HFFc6 (cell line): ENCODE data around the gene TDRD1. TPM values are rescaled to one million over a fixed set of nuclear protein-coding genes. Genes with fewer than 3 reads are reported as not detected.

Source experiments
- DNase-seq: peaks from one replicate; pipeline ENCODE4 v3.0.0-alpha.2; 2018
- H3K27ac Mint-ChIP-seq: 2 replicates; pipeline ENCODE4 v1.8.0; 2020; ENCODE audit warnings: mild to moderate bottlenecking, mixed read lengths
- H3K27me3 Mint-ChIP-seq: 2 replicates; pipeline ENCODE4 v1.8.0; 2021; ENCODE audit warnings: mild to moderate bottlenecking, moderate library complexity, mixed read lengths; ENCODE audit not compliant: insufficient read depth
- H3K36me3 Mint-ChIP-seq: 2 replicates; pipeline ENCODE4 v1.8.0; 2021; ENCODE audit warnings: low read depth, mixed read lengths
- H3K4me1 Mint-ChIP-seq: 2 replicates; pipeline ENCODE4 v1.8.0; 2020; ENCODE audit warnings: low read depth, mixed read lengths
- H3K4me3 Mint-ChIP-seq: 2 replicates; pipeline ENCODE4 v1.8.0; 2020; ENCODE audit warnings: mild to moderate bottlenecking, moderate library complexity, mixed read lengths
- H3K9me3 Mint-ChIP-seq: 2 replicates; pipeline ENCODE4 v1.8.0; 2020; ENCODE audit warnings: mild to moderate bottlenecking, mixed read lengths
- CTCF ChIP-seq: fragments of 200-600 bp; sonication (generic); IDR thresholded peaks from 2 replicates; pipeline ENCODE4 v1.5.0; 2021; ENCODE audit warnings: antibody characterized with exemption, mild to moderate bottlenecking
- total RNA-seq, 6 experiments: library from RNA; stranded (reverse); fragmentation: NEBNext Ultra II Directional; extraction: Animal tissue kit (Norgen Biotek cat#: 25700); gene quantifications; 2 replicates in 1 of 6; 3 replicates in 5 of 6; pipeline ENCODE4 v1.2.3, GENCODE V29; 2021

TDRD1 gene
- total RNA-seq, 6 experiments from 2014 or later = not detected

- Mint-ChIP-seq H3K36me3 (no peaks in the 10 kb centered on the region), H3K4me3 (no peak overlapping the region), H3K4me1 (peaks cover 23% of the 10 kb centered on the region), H3K9me3 (no peaks in the 10 kb centered on the region), H3K27ac (no peak overlapping the region), H3K27me3 (peaks cover 6% of the 10 kb centered on the region)
- TF ChIP-seq CTCF = no peak
- DNase-seq = no peak
These were observed 93.5 kb downstream of the TDRD1 start for GRCh38 chr10:114272696-114273095.

GRCh38 chr10:114273910-114274309, 94.8 kb downstream of the TDRD1 start:
- H3K4me3 Mint-ChIP-seq = no peak overlapping the region
- no peaks in the 10 kb centered on the region for H3K9me3 Mint-ChIP-seq
- peaks cover 8% of the 10 kb centered on the region for H3K27me3 Mint-ChIP-seq
- peaks cover 23% of the 10 kb centered on the region for H3K4me1 Mint-ChIP-seq
- H3K36me3 Mint-ChIP-seq = no peaks in the 10 kb centered on the region
- DNase-seq = no peak
- TF ChIP-seq CTCF = no peak
- H3K27ac Mint-ChIP-seq = no peak overlapping the region

- H3K27me3 Mint-ChIP-seq = peaks cover 12% of the 10 kb centered on the region
- H3K36me3 Mint-ChIP-seq = no peaks in the 10 kb centered on the region
- H3K4me1 Mint-ChIP-seq = peaks cover 23% of the 10 kb centered on the region
- H3K4me3 Mint-ChIP-seq = no peak overlapping the region
- H3K27ac Mint-ChIP-seq = no peak overlapping the region
- TF ChIP-seq CTCF = no peak
- no peaks in the 10 kb centered on the region for H3K9me3 Mint-ChIP-seq
- no peak for DNase-seq
These were observed 95.7 kb downstream of the TDRD1 start for GRCh38 chr10:114274616-114275453.

GRCh38 chr10:114276066-114276465, 96.9 kb downstream of the TDRD1 start:
- Mint-ChIP-seq H3K4me1 (peaks cover 17% of the 10 kb centered on the region), H3K4me3 (no peak overlapping the region), H3K36me3 (no peaks in the 10 kb centered on the region), H3K9me3 (no peaks in the 10 kb centered on the region), H3K27ac (no peak overlapping the region), H3K27me3 (peaks cover 19% of the 10 kb centered on the region)
- DNase-seq = no peak
- TF ChIP-seq CTCF = no peak

- Mint-ChIP-seq H3K27ac (no peak overlapping the region), H3K4me3 (no peak overlapping the region), H3K36me3 (no peaks in the 10 kb centered on the region), H3K4me1 (peaks cover 10% of the 10 kb centered on the region), H3K27me3 (peaks cover 19% of the 10 kb centered on the region), H3K9me3 (no peaks in the 10 kb centered on the region)
- DNase-seq = no peak
- no peak for TF ChIP-seq CTCF
These were observed 97.5 kb downstream of the TDRD1 start for GRCh38 chr10:114276671-114277070.
